Fibroblast of mammary gland (primary cell): Measurements from ENCODE around the gene SGIP1.

ENCODE experiments used
- DNase-seq: peaks from one replicate; pipeline ENCODE4 v3.0.0-alpha.2; 2010; ENCODE audit warnings: low read depth
- H3K4me3 ChIP-seq: 2 replicates; pipeline ENCODE4 v1.5.1; 2011; ENCODE audit warnings: low read depth, mild to moderate bottlenecking, low read length, moderate library complexity; ENCODE audit not compliant: control insufficient read depth
- TF ChIP-seq, protein P1 (sequence below): conservative IDR thresholded peaks from 2 replicates; pipeline ENCODE4 v1.5.1; 2011; ENCODE audit warnings: low read depth, low read length, inconsistent platforms; ENCODE audit not compliant: control insufficient read depth, insufficient read depth

Gene SGIP1

GRCh38 chr1:66597500-66597899 lies 63.5 kb downstream of the SGIP1 start:
- no peak for DNase-seq
- no peak overlapping the region for H3K4me3 ChIP-seq
- TF ChIP-seq, protein P1, sequence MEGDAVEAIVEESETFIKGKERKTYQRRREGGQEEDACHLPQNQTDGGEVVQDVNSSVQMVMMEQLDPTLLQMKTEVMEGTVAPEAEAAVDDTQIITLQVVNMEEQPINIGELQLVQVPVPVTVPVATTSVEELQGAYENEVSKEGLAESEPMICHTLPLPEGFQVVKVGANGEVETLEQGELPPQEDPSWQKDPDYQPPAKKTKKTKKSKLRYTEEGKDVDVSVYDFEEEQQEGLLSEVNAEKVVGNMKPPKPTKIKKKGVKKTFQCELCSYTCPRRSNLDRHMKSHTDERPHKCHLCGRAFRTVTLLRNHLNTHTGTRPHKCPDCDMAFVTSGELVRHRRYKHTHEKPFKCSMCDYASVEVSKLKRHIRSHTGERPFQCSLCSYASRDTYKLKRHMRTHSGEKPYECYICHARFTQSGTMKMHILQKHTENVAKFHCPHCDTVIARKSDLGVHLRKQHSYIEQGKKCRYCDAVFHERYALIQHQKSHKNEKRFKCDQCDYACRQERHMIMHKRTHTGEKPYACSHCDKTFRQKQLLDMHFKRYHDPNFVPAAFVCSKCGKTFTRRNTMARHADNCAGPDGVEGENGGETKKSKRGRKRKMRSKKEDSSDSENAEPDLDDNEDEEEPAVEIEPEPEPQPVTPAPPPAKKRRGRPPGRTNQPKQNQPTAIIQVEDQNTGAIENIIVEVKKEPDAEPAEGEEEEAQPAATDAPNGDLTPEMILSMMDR = no peak

DNA sequence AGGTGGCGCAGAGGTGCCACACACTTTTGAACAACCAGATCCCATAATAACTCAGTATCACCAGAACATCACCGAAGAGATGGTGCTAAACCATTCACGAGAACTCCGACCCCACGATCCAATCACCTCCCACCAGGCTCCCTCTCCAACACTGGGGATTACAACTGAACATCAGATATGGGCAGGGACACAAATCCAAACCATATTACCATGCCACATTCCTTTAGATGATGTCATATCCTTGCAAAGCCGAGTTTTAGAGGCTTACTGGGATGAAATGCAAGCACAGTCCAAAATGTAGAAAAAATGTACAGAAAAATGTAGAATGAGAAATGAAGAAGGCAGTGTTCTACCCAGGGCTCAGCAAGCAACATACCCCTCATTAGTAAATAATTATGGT lies 64.7 kb downstream of the SGIP1 start:
- peak; percentile 83 for DNase-seq
- TF ChIP-seq, protein P1 = no peak
- H3K4me3 ChIP-seq = no peak overlapping the region

DNA sequence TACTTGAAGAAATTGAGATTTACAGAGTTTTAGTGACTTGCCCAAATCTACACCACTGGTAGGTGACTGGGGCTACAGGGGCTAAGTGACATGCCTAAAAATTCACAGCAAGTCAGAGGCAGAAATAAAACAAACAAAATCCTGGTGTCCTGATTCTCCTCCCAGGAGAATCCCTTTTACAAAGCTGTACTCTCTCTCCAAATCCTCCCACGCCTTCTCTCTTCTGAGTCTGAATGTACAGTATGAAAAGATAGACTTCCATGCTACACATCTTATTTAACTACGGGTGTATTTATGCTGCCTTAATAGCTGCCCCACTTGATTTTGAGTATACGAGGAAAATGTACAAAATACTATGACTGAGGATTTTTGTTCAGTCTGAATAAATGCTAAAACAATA lies 65.4 kb downstream of the SGIP1 start:
- peak; percentile 49 for DNase-seq
- no peak overlapping the region for H3K4me3 ChIP-seq
- TF ChIP-seq, protein P1 = no peak

GRCh38 chr1:66599899-66600737 lies 66.2 kb downstream of the SGIP1 start:
- TF ChIP-seq, protein P1 = no peak
- no peak for DNase-seq
- no peak overlapping the region for H3K4me3 ChIP-seq

DNA sequence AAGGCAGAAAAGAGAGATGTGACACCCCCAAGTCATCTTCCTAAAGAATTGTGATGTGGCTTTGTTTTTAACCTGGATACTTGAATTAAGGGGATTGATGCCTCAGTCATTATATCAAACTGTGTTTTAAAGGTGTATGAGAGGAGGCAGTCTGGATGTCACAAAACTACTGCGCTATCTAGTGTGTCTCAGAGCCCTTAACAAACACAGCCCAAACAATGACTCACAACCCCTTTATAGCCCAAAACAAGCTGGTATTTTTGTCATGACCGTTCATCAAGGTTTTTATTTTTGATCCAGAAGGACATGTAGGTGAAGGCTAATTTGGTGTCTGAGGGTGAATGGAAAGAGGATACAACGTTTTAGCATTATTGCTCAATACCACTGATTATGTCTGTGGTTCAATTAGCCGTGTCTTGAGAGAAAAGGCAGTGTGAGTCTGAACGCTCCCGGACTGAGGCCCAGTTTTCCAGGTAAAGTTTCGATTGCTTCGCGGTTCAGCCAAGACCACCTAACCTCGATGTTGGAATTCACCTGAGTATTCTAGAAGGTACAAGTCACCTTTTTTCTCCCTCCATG lies 71.6 kb downstream of the SGIP1 start:
- DNase-seq = no peak
- TF ChIP-seq, protein P1 = no peak
- H3K4me3 ChIP-seq = no peak overlapping the region

- DNase-seq = no peak
- H3K4me3 ChIP-seq = no peak overlapping the region
- TF ChIP-seq, protein P1 = no peak
Observed at GRCh38 chr1:66606362-66607065, 72.6 kb downstream of the SGIP1 start.
